HG03095 (cell line): ENCODE measurements around the gene AMY1C.
"Not testable (repeated sequence)": the region's sequence is repeated elsewhere in the genome, so short reads cannot be mapped to it uniquely, and the experiment has no call there.

Experiments used
- ATAC-seq: cut with Tn5 transposase; IDR thresholded peaks from one replicate; pipeline ENCODE4 v1.9.1; 2021; ENCODE audit warnings: moderate library complexity; ENCODE audit not compliant: unreplicated experiment

Gene AMY1C

DNA sequence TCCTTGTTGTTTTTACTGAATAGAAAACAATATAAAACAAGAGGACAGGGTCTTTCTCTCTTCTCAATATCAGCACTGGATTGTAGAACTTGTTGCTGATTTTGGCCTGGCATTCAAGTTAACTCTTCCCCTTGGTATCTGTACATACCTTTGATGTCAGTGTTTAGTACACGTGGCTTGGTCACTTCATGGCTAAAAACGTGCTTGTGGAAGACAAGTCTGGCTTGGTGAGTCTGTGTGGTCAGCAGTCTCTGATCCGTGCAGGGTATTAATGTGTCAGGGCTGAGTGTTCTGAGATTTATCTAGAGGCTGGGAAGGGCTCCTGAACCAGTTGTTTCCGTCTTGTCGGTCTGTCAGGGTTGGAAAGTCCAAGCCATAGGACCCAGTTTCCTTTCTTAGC is at the start of gene AMY1C:
Gene AMY1C, plus strand, starts transcription at position 301 of the 400 bp plus-strand sequence. CDS start 572 bp downstream, outside the sequence.
- not testable (repeated sequence) for ATAC-seq

DNA sequence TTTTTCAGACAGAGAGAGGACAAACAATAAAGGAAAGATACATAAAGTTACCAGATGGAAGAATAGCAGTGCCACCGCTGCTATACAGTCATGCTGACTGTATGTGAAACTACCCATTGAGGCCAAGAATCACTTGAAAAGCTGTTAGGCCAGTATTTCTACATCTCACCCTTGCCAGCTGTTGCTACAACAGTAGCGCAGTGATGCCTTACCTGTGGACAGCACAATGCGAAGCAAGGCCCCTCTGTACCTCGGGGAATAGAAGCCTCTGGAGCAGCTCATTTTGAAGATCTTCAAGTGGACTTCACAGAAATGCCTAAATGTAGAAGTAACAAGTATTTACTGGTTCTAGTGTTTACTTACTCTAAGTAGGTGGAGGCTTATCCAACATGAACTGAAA is 49.0 kb upstream of the AMY1C start:
- ATAC-seq = not testable (repeated sequence)

DNA sequence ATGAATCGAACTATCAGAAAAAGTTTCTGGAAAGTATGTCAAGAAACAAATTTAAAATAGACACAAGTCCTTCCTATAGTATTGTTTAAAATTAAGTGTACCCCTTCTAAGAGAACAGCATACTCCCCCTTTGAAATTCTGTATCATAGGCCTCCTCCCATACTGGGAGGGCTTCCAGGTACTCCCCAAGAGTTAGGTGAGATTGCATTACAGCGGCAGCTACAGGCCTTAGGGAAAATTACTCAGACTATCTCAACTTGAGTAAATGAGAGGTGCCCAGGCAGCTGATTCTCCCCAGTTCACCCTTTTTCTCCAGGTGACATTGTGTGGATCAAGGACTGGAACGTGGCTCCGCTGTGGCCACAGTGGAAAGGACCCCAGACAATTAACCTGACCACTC is 48.4 kb upstream of the AMY1C start:
- not testable (repeated sequence) for ATAC-seq

DNA sequence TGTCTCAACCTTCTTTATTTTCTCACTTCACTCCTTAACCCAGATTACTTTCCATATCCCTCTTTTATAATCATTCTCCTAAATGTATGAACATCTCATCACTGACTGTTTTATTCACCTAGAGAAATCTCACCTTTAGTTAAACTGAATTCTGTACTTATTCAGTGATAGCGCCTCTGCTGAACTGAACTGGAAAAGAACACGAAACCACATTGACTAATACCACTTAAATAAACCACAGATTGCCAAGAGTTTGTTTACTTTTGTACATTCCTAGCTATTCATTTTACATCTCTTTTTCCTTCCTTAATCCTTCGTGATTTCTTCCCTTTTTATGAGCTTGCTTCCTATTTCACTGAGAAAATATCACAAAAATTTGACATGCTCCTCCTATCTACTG is 42.0 kb upstream of the AMY1C start:
- ATAC-seq = not testable (repeated sequence)

DNA sequence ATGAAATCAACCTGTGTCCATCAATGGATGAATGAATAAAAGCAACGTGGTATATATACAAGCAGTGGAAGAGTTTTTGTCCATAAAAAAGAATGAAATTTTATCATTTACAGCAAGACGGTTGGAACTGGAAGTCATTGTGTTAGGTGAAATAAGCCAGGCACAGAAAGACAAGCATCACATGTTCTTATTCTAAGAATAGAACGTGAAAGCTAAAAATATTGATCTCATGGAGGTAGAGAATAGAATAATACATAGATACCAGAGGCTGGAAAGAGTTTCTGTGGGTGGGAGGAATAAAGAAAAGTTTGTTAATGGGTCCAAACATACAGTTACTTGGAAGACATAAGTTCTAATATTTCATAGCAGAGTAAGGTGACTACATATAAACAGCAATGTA is 39.3 kb upstream of the AMY1C start:
- ATAC-seq = not testable (repeated sequence)

DNA sequence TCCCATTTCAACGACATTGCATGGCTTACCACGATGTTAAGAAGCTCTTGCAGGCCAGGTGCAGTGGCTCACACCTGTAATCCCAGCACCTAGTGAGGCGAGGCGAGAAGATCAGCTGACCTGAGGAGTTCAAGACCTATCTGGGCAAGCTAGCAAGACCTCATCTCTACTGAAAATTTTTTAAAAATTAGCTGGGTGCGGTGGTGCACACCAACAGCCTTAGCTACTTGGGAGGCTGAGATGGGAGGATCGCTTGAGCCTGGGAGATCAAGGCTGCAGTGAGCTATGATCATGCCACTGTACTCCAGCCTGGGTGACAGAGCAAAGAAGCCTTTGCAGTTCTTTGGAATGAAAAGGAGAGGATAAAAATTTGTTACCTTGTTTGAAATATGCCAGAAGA is 32.3 kb upstream of the AMY1C start:
- ATAC-seq = not testable (repeated sequence)

DNA sequence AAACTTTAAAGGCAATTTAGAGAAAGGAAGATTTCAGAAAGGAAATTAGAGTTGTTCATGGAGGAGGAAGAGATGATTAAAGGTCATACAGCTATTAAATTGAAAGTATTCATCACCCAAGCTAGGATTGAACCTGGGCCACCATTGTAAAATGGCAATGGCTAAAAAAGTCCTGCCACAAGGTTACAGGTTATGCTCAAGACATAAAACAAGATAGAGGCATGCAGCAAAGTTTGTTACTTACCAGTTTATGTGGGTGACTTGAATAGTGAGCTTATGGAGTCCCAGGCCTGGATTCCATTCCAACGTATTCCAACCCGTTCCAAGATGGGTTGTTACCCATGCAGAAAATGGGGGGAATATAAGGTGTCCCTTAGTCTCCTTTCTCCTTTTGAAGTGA is 28.2 kb upstream of the AMY1C start:
- not testable (repeated sequence) for ATAC-seq

DNA sequence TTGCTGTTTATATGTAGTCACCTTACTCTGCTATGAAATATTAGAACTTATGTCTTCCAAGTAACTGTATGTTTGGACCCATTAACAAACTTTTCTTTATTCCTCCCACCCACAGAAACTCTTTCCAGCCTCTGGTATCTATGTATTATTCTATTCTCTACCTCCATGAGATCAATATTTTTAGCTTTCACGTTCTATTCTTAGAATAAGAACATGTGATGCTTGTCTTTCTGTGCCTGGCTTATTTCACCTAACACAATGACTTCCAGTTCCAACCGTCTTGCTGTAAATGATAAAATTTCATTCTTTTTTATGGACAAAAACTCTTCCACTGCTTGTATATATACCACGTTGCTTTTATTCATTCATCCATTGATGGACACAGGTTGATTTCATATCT is 14.4 kb upstream of the AMY1C start:
- not testable (repeated sequence) for ATAC-seq

DNA sequence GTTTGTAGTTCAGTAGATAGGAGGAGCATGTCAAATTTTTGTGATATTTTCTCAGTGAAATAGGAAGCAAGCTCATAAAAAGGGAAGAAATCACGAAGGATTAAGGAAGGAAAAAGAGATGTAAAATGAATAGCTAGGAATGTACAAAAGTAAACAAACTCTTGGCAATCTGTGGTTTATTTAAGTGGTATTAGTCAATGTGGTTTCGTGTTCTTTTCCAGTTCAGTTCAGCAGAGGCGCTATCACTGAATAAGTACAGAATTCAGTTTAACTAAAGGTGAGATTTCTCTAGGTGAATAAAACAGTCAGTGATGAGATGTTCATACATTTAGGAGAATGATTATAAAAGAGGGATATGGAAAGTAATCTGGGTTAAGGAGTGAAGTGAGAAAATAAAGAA is 11.7 kb upstream of the AMY1C start:
- not testable (repeated sequence) for ATAC-seq

DNA sequence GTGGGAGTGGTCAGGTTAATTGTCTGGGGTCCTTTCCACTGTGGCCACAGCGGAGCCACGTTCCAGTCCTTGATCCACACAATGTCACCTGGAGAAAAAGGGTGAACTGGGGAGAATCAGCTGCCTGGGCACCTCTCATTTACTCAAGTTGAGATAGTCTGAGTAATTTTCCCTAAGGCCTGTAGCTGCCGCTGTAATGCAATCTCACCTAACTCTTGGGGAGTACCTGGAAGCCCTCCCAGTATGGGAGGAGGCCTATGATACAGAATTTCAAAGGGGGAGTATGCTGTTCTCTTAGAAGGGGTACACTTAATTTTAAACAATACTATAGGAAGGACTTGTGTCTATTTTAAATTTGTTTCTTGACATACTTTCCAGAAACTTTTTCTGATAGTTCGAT is 5.2 kb upstream of the AMY1C start:
- ATAC-seq = not testable (repeated sequence)

DNA sequence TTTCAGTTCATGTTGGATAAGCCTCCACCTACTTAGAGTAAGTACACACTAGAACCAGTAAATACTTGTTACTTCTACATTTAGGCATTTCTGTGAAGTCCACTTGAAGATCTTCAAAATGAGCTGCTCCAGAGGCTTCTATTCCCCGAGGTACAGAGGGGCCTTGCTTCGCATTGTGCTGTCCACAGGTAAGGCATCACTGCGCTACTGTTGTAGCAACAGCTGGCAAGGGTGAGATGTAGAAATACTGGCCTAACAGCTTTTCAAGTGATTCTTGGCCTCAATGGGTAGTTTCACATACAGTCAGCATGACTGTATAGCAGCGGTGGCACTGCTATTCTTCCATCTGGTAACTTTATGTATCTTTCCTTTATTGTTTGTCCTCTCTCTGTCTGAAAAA is 4.7 kb upstream of the AMY1C start:
- ATAC-seq = not testable (repeated sequence)

DNA sequence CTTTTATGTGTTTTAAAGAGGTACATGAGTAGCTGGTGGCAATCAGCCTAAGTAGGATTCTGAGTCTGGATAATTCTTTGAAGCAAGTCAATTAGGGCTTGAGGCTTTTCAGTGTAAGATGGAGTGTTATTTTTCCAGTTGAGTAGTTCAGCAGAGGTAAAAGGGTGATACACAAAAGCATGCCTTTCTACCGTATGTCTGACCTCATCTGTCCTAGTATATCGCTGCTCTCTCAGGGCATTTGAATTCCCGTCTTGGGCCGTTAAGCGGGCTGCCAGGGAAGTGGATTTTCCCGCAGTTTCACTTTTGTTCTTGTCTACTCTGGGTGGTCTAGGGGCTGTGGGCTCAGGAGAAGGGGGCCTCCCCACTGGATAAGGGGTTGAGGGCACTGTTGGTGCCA is 1.4 kb upstream of the AMY1C start:
- not testable (repeated sequence) for ATAC-seq

DNA sequence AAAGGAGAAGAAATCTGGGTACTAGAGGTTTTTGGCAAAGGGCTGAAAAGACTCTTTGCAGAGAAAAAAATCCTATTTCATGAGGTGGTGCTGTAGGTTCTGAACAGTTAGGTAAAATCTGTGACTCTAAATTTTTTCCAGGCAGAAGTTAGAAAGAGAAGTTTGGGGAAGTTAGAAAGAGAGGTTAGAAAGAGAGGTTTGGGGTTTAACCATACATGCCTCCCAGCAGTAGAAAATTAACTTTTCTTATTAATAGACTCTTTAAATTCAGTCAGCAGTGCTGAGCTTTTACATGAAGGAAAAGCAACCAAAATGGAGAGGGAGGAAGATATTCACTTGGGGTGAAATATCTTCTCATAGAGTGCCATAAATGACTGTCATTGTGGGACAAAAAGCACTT is 12.2 kb downstream of the AMY1C start:
- ATAC-seq = no peak

DNA sequence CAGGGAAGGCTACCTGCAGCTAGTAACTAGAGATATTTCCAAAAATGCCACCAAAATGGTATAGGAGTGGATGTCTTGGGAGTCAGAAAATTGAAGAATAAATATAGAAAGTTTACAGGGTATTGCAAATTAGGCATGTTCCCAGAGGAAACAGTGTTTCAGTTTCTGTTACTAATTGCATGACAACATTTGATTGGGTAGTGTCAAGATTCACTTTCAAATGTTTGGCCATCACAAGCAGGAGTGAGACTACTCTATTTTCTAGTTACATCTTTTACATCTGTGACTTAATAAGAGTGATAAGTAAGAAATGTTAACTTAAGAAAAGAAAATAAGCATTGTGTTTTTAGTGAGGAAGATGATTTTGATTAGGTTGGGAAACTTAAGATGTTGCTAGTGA is 30.2 kb downstream of the AMY1C start:
- no peak for ATAC-seq

DNA sequence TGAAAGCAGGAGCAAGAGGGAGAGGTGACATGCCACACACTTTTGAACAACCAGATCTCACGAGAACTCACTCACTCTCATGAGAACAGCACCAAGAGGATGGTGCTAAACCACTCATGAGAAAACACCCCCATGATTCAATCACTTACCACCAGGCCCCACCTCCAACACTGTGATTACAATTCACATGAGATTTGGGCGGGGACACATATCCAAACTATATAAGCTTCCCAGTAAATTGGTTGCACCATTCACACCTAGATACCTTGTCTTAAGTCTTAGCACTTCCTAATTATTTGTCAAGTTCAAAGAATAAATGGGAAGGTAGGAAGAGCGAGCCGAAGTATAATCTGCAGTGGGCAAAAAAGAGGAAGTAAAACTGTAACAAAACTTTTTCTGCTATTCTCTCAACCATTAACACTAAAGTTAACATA is 34.3 kb downstream of the AMY1C start:
- ATAC-seq = peak; percentile 59

DNA sequence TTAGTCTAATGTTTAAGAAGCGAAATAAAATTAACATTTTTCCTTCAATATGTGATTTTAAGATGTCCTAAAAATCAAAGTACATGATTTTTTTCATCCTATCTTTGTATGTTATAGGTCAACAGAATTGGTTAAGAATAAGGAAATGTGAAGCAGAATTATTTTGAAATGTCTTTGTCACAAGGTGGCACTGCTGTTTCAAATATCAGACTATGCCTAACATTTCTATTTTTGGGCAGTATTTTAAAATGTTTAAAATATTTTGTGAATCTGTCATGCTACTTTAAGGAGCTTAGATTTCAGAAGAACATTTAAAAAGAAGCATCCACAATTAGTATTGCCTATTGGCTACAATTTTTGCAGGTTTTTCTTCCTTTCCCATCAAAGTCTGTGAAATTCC is 38.7 kb downstream of the AMY1C start:
- no peak for ATAC-seq

DNA sequence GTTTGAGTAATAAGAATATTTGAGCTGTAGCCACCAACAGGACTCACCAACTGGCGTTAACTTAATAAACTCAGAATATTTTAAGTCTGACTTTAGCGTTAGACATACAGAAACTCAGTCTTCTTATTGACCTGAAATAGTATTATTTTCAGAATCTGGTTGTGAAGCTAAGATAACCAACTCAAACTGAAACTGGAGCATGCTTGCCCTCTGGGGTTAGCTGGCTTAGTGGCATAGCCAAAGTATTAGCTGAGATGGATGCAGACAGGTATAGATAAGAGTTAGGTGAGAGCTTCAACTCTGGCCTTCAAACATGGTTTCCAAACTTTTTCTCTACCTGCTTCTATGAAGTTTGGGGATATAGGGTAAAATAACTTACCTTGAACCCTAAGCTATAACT is 40.5 kb downstream of the AMY1C start:
- ATAC-seq = no peak
